NCI-H460 (cell line): ENCODE data around the gene ITGA3. TPM values are rescaled to one million over a fixed set of nuclear protein-coding genes. Genes with fewer than 3 reads are reported as not detected.
"Not testable (repeated sequence)": the region's sequence is repeated elsewhere in the genome, so short reads cannot be mapped to it uniquely, and the experiment has no call there.

ENCODE experiments used
- DNase-seq: peaks from one replicate; pipeline ENCODE4 v3.0.0-alpha.2; 2016; ENCODE audit warnings: low read depth; ENCODE audit errors: extremely low read depth
- total RNA-seq: library from RNA; depleted of rRNA; stranded (reverse); fragments of >200 nt; shearing (Covaris generic); gene quantifications from 2 replicates; pipeline ENCODE4 v1.2.3, GENCODE V29; 2014

ITGA3 gene
- total RNA-seq, 1 experiment from 2014 or later, result 19.5 TPM

DNA sequence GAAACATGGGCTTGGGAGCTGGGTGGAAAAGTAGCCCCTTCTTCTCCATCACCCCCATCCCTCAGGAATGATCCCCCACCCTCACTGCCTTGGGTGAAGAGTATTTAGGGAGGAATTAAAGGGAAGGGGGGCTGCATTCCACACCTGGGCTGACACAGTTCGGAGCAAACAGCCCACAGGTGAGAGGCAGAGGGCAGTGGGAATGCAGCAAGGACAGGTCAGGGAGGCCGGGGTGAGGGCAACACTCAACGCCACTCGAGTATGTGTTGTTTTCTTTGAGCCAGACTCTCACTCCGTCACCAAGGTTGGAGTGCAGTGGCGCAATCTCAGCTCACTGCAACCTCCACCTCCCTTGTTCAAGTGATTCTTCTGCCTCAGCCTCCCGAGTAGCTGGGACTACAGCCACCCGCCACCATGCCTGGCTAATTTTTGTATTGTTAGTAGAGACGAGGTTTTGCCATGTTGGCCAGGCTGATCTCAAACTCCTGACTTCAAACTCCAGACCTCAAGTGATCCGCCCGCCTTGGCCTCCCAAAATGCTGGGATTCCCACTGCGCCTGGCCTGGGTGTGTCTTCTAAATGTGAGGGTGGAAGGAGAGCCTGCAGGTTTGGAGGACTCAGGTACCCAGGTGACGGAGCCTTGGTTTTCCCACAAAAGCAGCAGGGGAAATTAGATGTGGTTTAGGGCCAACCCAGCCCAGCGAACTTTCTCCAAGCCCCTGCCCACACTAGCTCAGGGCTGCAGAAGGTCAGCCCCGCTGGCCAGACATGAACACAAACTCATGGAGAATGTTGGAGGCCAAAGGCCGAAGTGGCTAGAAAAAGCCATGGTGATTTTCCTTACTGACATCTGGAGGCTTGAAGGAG lies 21.2 kb upstream of the ITGA3 start:
- no peak for DNase-seq

DNA sequence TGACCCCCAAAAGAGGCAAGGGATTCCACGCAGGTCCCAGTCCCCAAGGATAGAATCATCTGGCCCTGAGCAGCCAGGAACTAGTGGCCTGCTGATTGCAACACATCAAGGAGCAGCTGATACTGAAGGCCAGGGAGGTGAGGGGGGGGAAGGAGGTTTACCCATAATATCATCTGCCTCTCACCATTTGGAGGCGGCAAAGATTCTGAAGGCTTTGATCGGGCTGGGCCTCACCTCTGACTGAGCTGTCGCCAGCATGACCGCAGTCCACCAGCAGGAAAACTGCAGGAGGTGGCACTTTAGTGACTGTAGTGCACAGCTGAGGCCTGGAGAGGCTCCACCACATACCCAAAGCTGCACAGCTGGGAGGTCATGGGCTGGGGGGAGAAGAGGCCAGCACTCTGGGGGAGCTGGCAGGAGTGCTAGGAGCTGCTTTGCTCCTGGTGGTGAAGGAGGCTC lies 20.5 kb upstream of the ITGA3 start:
- DNase-seq, result no peak

DNA sequence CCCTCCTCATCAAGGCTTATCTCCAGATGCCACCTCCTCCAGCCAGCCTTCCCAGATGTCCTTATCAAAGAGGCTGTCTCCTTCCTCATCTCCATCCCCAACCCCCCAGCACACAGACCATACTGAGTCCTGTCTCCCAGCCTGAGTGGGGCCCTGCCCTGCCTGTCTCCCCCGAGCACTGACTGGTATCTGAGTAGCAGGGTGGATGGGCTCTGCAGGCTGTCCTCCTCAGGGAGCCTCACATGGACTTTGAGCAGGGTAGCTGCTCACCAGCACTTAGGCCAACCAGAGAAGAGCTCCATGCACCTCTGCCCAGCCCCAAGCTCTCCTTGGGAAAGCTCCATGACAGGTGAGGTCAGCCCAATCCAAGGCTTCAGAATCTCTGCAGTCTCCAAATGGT lies 20.0 kb upstream of the ITGA3 start:
- DNase-seq, result no peak

DNA sequence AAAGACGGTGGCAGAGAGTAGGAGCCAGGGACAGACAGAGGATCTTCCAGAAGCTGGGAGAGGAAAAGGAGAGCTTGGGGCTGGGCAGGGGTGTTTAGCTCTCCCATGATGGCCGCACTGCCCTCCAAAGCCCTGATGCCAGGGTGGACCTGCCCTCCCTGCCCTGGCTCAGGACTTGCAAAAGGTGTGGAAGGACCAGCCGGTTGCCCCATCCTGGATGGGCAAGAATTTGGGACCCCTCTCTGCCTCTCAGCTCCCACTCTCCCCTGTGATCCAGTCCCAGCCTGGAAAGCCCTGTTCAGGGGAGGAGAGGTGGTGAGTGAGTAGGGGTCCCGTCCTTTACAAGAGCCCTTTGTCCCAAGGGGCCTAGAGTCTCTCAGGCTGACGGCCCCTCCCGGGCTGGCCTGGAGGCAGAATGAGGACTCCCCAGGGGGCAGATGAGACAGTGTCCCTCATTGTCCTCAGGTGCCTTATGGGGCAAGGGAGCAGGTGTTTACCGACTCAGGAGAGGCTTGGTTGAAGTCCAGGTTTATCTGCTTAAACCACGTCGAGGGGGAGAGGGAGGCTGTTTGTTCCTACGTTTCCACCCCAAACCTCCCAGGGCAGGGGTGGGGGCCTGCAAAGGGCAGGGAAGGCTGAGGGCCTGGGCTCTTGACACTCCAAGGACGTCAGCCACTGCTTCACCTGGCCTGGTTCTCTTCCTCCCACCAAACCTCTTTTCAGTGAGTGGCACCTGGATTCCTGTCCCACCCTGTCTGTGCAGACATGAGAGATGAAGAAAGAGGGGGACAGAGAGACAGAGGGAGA lies 19.3 kb upstream of the ITGA3 start:
- no peak for DNase-seq

DNA sequence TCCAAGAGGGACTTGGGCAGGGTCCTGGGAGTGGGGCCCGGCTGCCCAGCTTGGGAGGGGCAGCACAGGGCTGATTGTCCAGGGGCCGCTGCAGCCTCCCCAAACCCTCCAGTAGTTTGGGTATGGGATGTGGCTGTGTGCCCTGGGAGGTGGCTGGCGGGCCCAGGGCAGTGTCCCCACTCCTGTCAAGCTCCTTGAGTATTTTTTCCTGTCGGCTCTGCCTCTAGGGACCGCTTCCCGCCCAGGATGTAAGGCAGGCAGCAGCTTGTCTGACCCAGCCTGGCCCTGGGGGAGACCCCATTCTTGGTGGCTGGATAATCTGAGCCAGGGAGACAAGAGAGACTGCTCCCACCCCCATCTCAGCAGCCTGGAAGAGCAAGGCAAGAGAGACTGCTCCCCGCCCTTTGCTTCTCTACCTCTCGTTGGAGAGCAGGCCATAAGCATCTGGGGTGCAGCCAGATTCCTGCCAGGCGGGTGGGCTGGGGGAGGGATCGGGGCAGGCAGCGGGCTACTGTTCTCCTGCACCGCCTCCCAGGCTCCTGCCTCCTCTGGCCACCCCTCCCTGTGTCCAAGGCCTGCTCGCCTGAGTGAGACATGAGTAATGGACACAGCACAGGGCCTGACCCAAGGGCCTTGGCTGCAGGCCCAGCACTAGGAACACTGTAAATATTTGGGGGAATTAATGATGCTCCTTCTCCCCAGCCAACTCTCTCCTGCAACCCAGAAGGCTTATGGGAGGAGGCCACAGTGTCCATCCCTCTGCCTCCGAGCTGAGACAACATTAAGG lies 18.4 kb upstream of the ITGA3 start:
- no peak for DNase-seq

DNA sequence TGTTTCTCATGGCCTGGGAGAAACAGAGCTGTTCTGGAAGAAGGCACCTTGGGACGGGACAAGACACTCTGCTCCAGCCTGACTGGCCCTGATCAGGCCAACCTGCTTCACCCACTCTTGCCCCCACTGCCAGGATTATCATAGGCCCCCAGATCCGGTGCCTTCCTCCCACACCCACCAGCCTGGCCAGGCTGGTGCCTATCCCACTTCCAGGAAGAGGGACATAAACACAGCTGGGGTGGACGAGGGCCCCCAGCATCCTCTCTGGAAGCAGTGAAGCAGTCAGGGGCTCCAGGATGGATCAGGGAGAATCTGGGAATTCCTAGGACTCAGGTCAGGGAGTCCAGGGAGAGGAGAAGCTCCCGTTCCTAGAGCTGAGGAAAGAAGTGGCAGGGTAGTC lies 16.9 kb upstream of the ITGA3 start:
- no peak for DNase-seq

DNA sequence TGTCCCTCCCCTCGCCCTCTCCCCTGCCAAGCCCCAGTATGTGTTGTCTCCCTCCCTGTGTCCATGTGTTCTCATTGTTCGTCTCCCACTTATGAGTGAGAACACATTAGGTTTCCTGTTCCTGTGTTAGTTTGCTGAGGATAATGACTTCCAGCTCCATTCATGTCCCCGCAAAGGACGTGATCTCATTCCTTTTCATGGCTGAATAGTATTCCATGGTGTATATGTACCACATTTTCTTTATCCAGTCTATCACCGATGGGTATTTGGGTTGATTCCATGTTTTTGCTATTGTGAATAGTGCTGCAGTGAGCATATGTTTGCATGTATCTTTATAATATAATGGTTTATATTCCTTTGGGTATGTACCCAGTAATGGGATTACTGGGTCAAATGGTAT lies 15.4 kb upstream of the ITGA3 start:
- DNase-seq, result not testable (repeated sequence)

DNA sequence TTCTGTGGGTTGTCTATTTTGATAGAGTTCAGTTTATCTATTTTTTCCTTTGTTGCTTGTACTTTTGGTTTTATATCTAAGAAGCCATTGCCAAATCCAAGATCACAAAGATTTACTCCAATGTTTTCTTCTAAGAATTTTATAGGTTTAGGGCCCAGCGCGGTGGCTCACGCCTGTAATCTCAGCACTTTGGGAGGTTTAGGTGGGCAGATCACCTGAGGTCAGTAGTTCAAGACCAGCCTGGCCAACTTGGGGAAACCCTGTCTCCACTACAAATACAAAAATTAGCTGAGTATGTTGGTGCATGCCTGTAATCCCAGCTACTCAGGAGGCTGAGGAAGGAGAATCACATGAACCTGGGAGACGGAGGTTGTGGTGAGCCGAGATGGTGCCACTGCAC lies 13.7 kb upstream of the ITGA3 start:
- DNase-seq, result no peak

DNA sequence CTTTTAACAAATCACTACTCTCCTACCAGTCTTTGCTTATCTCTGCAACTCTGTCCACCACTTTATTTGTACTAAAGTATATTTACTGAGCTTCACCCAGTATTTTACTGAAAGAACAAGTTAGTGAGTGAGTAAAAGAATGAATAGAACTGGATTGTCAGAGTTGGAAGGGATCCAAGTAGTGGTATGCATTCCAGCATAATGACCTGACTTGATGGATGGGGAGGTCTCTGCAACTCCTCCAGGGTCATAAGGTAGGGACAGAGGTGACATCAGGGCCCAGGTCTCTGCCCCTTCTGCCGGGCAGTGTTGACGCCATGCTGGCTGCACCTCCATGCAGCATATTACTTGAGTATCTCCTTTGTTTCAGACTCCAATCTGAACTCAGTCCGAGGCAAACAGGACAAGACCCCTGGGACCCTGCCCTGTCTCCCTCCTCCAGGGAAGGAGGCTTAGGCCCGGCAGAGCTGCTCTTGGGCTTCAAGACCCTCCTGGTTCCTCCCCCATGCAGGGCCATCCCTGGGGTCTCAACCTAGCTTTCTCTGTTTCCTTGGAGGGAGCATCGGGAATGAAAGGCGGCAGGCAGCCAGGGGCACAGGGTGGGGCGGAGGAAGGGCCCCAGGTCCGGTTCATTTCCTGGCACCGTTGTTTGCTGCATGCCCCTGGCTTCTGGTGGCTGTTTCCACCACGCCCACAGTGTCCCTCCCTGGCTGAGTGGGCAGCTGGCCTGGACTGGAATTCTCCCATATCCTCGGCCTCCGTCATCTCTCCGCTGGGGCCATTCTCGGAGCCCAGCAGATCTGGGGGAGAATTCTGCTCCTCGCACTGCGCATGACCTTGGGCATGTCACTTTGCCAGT lies 12.4 kb upstream of the ITGA3 start:
- no peak for DNase-seq

DNA sequence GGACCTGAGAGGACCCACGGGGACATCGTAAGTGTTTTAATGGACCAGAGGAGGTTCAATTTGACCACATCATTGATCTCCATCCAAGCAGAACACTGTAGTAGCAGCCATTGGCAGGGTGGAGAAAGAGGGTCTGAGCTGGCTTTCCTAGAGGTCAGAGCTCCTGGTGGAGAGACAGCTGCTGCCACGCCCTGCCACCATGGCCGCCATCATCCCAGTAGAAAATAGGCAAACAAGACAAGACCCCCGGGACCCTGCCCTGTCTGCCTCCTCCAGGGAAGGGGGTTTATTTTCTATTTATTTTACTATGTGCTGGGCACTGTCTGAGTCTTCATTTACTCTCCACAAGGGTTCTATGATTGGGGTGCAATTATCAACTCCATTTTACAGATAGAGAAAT lies 11.4 kb upstream of the ITGA3 start:
- no peak for DNase-seq

DNA sequence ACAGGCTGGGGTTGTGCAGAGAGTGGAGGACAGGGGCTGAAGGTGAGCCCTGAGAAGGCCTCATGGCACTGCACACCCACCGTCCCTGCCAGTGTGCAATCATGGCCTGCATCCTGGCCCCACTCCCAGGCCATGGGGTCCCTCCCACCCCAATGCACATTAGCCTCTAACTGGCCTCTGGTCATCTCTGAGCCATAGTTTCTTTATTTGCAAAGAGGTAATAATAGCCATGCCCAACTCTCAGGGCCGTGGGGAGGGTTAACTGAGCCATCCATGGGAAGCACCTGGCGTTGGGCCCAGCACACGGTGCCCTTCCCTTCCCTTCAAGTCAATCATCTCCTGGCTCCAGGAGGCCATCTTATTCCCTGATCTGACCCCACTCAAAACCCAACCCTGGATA lies 10.8 kb upstream of the ITGA3 start:
- no peak for DNase-seq

DNA sequence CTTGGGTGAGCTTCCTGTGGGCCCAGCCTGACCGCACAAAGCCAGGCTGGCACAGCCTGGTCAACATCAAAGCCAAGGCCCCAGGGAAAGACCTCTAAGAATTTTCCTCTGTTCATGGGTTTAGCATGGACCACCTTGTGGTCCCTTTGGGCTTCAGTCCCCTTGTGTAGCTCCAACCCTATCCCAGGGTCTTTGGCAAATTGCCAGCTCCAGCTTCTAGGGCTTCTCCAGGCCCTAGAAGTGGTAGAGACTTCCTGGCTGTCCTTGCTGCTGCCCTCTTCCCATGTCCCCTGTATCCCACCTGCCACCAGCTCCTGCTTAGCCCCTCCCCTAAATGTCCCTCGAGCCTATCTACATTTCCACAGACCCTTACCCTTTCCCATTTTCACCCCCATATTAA lies 9.7 kb upstream of the ITGA3 start:
- DNase-seq, result no peak

DNA sequence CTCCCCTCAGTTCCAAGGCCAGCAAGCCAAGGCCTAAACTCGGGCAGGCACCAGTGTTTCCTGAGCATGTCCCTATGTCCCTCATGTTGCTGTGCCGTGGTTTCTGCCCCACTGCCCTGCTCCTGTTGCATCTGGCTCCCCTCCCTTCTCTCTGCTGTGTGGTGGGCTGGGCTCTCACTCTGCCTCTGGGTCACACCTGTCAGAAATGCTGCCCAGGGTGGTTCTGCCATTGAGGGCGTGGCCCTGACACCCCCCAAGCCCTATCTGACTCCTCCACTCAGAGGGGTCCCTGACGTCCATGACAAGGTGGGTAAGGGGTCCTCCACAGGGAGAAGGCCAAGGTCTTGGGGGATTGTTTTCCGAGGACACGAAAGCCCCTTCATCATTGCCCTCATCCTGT lies 9.2 kb upstream of the ITGA3 start:
- no peak for DNase-seq

DNA sequence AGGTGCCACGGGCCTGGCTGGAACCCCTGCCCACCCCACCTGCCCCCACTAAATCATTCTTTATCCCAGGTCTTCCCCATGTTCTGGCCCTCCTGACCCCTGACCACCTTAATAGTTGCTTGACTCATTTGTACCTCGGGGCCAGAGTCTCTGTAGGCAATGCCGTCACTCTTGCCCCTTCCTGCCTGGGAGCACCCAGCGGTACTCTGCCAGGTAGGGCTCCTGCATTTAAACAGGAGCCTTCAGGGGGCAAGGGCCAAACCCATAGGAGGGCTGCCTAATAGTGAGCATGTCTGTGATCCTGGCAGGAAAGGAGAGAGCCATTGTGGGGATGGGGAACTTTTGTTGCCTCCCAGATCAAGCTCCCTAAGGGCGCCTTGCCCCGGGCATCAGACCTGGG lies 8.8 kb upstream of the ITGA3 start:
- DNase-seq, result no peak

DNA sequence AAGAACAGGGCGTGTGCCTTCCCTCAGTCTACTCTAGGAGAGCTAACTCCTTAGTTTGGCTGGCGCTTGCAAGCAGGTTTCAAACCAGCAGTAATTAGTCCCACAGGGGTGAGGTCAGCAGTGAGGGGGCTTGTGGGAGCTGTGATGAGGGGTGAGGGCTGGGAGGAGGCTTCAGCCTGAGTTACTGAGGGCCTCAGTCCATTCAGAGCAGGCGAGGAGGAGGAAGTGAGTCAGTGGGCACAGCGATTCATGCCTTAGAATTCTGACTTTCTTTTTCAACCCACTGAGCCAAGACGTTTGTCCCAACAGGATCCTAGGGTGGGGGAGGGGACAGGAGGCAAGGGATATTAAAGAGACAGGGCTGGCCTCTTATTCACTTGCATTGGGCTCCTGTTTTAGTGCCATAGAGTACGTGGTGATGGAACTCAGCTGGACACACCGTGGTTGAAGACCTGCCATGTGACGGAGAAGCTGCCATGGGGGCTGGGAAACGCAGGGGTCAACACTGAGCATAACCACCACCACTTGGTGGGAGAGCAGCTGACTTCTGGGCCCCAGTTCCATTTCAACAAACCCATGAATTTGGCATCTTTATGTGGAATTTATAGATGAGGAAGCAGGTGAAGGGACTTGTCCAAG lies 8.3 kb upstream of the ITGA3 start:
- no peak for DNase-seq

DNA sequence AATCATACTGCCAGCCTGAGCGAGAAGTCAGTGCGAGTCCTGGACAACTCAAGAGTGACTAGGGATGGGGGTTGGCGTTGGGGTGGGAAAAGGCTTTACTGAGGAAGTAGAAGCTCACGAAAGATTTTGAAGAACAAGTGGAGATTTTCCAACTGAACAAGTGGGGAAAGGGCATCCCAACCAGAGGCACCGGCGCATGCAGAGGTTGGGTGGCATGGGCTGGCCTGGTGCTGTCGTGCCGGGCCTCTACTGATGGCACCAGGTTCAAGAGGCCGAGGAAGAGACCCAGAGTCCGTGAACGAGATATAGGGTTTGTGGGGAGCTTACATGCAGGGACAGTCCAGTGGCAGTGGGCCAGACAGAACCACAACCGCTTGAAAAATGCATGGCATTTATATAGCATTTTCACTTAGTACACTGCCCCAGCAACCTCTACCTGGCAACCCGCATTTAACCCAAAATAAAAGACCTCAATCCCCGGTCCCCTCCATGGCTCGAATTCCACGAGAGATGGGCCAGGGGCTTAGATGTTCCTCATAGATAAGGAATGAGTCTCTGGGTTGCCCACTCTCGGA lies 7.7 kb upstream of the ITGA3 start:
- no peak for DNase-seq

DNA sequence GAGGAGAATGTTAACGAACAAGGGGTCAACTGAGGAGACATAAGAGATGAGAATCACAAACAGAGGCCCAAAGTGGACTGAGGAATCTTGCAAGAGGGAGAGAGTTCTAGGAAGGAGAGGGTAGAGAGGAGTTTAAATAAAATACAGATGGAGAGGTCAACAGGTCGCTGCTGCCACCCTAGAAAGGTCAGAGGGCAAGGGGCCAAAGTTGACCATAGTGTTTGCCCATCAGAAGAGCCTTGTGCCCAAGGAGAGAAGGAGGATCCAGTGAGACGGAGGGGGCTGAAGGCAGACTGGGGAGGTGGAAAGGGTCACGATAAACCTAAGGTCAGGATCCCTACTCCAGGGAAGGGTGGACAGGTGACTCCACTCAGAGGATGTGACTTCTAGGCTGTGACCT lies 6.9 kb upstream of the ITGA3 start:
- no peak for DNase-seq

DNA sequence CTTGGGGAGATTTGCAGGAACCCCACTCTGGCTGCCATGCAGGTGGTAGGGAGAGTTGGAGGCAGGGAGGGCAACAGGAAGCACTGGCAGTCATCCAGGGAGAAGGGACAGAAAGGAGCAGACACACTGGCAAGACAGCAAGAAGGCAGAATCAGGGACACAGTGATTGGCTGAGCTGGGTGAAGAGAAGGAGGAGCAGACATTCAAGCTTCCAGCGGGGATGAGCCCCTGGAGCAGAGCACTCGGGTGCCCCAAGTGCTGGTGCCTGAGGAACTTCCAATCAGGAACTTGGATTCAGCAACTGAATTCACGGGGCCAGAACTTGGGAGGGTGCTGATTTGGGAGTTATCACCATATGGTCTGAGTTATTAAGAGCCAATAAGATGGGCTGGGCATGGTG lies 6.3 kb upstream of the ITGA3 start:
- no peak for DNase-seq

DNA sequence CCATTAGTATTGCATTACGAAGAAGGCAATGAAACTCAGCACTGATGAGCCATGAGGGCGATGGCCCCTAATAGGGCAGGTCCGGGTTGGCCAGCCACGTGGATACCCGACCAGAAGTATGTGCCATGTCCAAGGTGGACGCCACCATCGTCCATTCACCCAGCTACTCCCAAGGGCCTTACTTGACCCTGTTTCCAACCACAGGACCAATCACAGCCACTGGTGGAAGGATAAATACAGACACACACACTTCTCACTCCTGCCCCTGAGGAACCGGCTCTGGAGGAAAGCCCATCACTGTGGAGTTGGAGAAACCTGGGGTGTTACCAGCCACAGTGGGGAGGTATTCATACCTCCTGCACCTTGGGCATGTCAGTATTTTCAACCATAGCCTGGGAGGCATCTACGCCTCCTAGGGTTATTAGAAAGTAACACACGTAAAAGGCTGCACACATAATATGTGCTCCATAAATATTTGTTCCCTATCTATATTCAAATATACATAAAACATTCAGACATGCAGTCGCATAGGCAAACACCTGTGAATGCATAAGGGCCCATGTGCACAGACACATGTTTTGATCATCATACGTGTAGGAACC lies 5.4 kb upstream of the ITGA3 start:
- no peak for DNase-seq
